ENCODE data around the gene COBL.

COBL gene

GRCh38 chr7:51227861-51228260, 88.7 kb downstream of the COBL start:
- H3K27me3 ChIP-seq, result peaks cover 0 to 3% of the 10 kb centered on the region in 2 donors
- no peak overlapping the region for H3K27ac ChIP-seq
- H3K4me1 ChIP-seq, result no peaks in the 10 kb centered on the region

GRCh38 chr7:51226916-51227535, 89.6 kb downstream of the COBL start:
- intact Hi-C loops (cut with DNase I; ENCODE audit: low total_unique reads), result no loop called here
- Histone ChIP-seq H3K27ac (no peak overlapping the region), H3K36me3 (no peaks in the 10 kb centered on the region), H3K4me1 (no peaks in the 10 kb centered on the region), H3K27me3 (peaks cover 0 to 3% of the 10 kb centered on the region in 2 donors), H3K4me3 (no peak overlapping the region), H3K9me3 (no peaks in the 10 kb centered on the region)
- DNase-seq, result no peak
- TF ChIP-seq CTCF (IDR thresholded peaks at IDR 0.05), result no peak

More at GRCh38 chr7:51227861-51228260, 88.7 kb downstream of the COBL start:
- Histone ChIP-seq H3K36me3 (no peaks in the 10 kb centered on the region), H3K9me3 (no peaks in the 10 kb centered on the region), H3K4me3 (no peak overlapping the region)
- no peak for TF ChIP-seq CTCF (IDR thresholded peaks at IDR 0.05)
- intact Hi-C loops (cut with DNase I; ENCODE audit: low total_unique reads), result no loop called here
- DNase-seq, result no peak

- no peak for TF ChIP-seq CTCF (IDR thresholded peaks at IDR 0.05)
- no peaks in the 10 kb centered on the region for H3K4me1 ChIP-seq
- H3K27ac ChIP-seq, result no peak overlapping the region
- no peaks in the 10 kb centered on the region for H3K27me3 ChIP-seq
- H3K36me3 ChIP-seq, result no peaks in the 10 kb centered on the region
- no peak overlapping the region for H3K4me3 ChIP-seq
- no peak for DNase-seq
- H3K9me3 ChIP-seq, result no peaks in the 10 kb centered on the region
- intact Hi-C loops (cut with DNase I; ENCODE audit: low total_unique reads), result no loop called here
Measured at GRCh38 chr7:51226063-51226755, 90.4 kb downstream of the COBL start.

- TF ChIP-seq CTCF (IDR thresholded peaks at IDR 0.05), result no peak
- H3K27me3 ChIP-seq, result no peaks in the 10 kb centered on the region
- H3K9me3 ChIP-seq, result no peaks in the 10 kb centered on the region
- intact Hi-C loops (cut with DNase I; ENCODE audit: low total_unique reads), result no loop called here
- DNase-seq, result no peak
- no peaks in the 10 kb centered on the region for H3K4me1 ChIP-seq
- no peaks in the 10 kb centered on the region for H3K36me3 ChIP-seq
- H3K4me3 ChIP-seq, result no peak overlapping the region
- no peak overlapping the region for H3K27ac ChIP-seq
Measured at GRCh38 chr7:51224811-51225595, 91.6 kb downstream of the COBL start.

- H3K4me3 ChIP-seq, result no peak overlapping the region
- no peaks in the 10 kb centered on the region for H3K9me3 ChIP-seq
- intact Hi-C loops (cut with DNase I; ENCODE audit: low total_unique reads), result no loop called here
- DNase-seq, result no peak
- TF ChIP-seq CTCF (IDR thresholded peaks at IDR 0.05), result no peak
- H3K27me3 ChIP-seq, result no peaks in the 10 kb centered on the region
- no peak overlapping the region for H3K27ac ChIP-seq
- H3K4me1 ChIP-seq, result no peaks in the 10 kb centered on the region
- H3K36me3 ChIP-seq, result no peaks in the 10 kb centered on the region
Measured at GRCh38 chr7:51223505-51223904, 93.1 kb downstream of the COBL start.
